ENCODE data around the gene CD160. TPM values are rescaled to one million over a fixed set of nuclear protein-coding genes. Genes with fewer than 3 reads are reported as not detected.
A peak's percentile ranks its signal among the peaks of the same experiment; 100 is the strongest.
"Not testable (repeated sequence)": the region's sequence is repeated elsewhere in the genome, so short reads cannot be mapped to it uniquely, and the experiment has no call there.

CD160 gene
- total RNA-seq, 1 donor from 2014 or later: not detected

- Mint-ChIP-seq H3K27ac (peak overlapping the region; percentile 40), H3K9me3 (no peaks in the 10 kb centered on the region), H3K4me1 (ENCODE audit: unreplicated experiment) (peaks cover 17% of the 10 kb centered on the region), H3K27me3 (peaks cover 12% of the 10 kb centered on the region), H3K4me3 (no peak overlapping the region), H3K36me3 (no peaks in the 10 kb centered on the region)
- DNase-seq (ENCODE audit: extremely low spot score, unreplicated experiment): no peak
- no peak for TF ChIP-seq CTCF (conservative IDR thresholded peaks at IDR 0.05)
These were observed 2.5 kb upstream of the CD160 start for GRCh38 chr1:145716641-145717345.

GRCh38 chr1:145717833-145718232, 1.5 kb upstream of the CD160 start:
- H3K4me1 Mint-ChIP-seq (ENCODE audit: unreplicated experiment): peaks cover 17% of the 10 kb centered on the region
- H3K27ac Mint-ChIP-seq: no peak overlapping the region
- H3K4me3 Mint-ChIP-seq: no peak overlapping the region
- no peak for TF ChIP-seq CTCF (conservative IDR thresholded peaks at IDR 0.05)
- no peak for DNase-seq (ENCODE audit: extremely low spot score, unreplicated experiment)
- peaks cover 12% of the 10 kb centered on the region for H3K27me3 Mint-ChIP-seq
- H3K36me3 Mint-ChIP-seq: no peaks in the 10 kb centered on the region
- H3K9me3 Mint-ChIP-seq: no peaks in the 10 kb centered on the region

GRCh38 chr1:145718465-145718864, 834 bp upstream of the CD160 start:
- H3K27me3 Mint-ChIP-seq: peaks cover 12% of the 10 kb centered on the region
- not testable (repeated sequence) for H3K9me3 Mint-ChIP-seq; H3K27ac Mint-ChIP-seq; H3K36me3 Mint-ChIP-seq; H3K4me3 Mint-ChIP-seq; DNase-seq (ENCODE audit: extremely low spot score, unreplicated experiment)
- H3K4me1 Mint-ChIP-seq (ENCODE audit: unreplicated experiment): peaks cover 17% of the 10 kb centered on the region

- peaks cover 17% of the 10 kb centered on the region for H3K4me1 Mint-ChIP-seq (ENCODE audit: unreplicated experiment)
- TF ChIP-seq CTCF (conservative IDR thresholded peaks at IDR 0.05): no peak
- peaks cover 12% of the 10 kb centered on the region for H3K27me3 Mint-ChIP-seq
- no peak overlapping the region for H3K4me3 Mint-ChIP-seq
- no peaks in the 10 kb centered on the region for H3K36me3 Mint-ChIP-seq
- H3K27ac Mint-ChIP-seq: no peak overlapping the region
- H3K9me3 Mint-ChIP-seq: no peaks in the 10 kb centered on the region
- no peak for DNase-seq (ENCODE audit: extremely low spot score, unreplicated experiment)
These were observed 1.2 kb downstream of the CD160 start for GRCh38 chr1:145720556-145720877.

GRCh38 chr1:145720878-145721671, 1.8 kb downstream of the CD160 start:
- Mint-ChIP-seq H3K4me1 (ENCODE audit: unreplicated experiment) (peaks cover 17% of the 10 kb centered on the region), H3K4me3 (peak overlapping the region; percentile 53), H3K27ac (peak overlapping the region; percentile 35), H3K27me3 (peaks cover 12% of the 10 kb centered on the region), H3K36me3 (no peaks in the 10 kb centered on the region), H3K9me3 (no peaks in the 10 kb centered on the region)
- DNase-seq (ENCODE audit: extremely low spot score, unreplicated experiment): peak; percentile 78
- TF ChIP-seq CTCF (conservative IDR thresholded peaks at IDR 0.05): peak; percentile 99

- DNase-seq (ENCODE audit: extremely low spot score, unreplicated experiment): peak; percentile 8
- H3K9me3 Mint-ChIP-seq; H3K4me1 Mint-ChIP-seq (ENCODE audit: unreplicated experiment); H3K4me3 Mint-ChIP-seq; H3K36me3 Mint-ChIP-seq; H3K27ac Mint-ChIP-seq; H3K27me3 Mint-ChIP-seq: not testable (repeated sequence)
These were observed 6.9 kb downstream of the CD160 start for GRCh38 chr1:145726193-145726592.

Measured in type B pancreatic cell (in vitro differentiated cells).